HG02970 (cell line): Measurements from ENCODE around the gene PEX14.
"Not testable (repeated sequence)": the region's sequence is repeated elsewhere in the genome, so short reads cannot be mapped to it uniquely, and the experiment has no call there.

Experiments
- ATAC-seq: cut with Tn5 transposase; IDR thresholded peaks from one replicate; pipeline ENCODE4 v1.9.1; 2021; ENCODE audit warnings: mild to moderate bottlenecking, moderate library complexity, moderate number of reproducible peaks; ENCODE audit not compliant: unreplicated experiment, low FRiP score

Gene PEX14

GRCh38 chr1:10450156-10450814 lies 24.5 kb upstream of the PEX14 start:
- ATAC-seq: no peak

DNA sequence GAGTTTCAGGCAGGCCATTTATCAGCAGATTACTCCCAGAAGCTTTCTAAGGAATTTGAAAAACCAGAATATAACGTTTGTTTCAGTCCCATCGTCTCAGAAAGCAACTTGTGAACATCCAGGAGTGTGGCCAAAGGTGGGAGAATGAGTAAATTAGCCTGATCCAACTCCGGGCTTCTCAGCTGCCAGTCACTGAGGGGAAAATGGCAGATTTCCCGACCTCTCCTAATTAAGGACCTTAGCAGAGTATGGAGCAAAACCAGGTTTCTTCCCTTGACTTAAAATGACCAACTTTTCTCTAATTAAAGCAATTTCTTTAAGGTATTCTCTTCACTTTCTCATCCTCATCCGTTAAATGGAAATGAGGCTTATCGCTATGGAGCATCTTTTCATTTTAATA lies 23.9 kb upstream of the PEX14 start:
- no peak for ATAC-seq

- no peak for ATAC-seq
These were observed 23.5 kb upstream of the PEX14 start for GRCh38 chr1:10451287-10451686.

DNA sequence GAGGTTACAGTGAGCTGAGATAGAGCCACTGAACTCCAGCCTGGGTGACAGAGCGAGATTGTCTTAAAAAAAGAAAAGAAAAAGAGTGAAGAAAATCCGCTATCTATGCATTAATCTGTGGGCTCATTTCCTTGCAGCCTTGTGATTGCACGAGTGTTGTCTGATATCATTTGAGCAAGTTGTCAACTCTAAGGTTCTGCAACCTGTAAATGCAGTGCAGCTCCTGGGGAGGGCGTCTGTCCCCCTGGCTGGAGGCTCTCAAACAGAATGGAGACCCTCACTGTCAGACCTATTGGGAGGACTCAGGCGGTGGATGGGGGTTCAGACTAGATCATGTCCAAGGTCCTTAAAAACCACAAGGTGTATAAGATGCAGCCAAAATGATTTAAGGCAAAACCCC lies 18.7 kb upstream of the PEX14 start:
- ATAC-seq: no peak

- ATAC-seq: no peak
These were observed 18.1 kb upstream of the PEX14 start for GRCh38 chr1:10456661-10457060.

DNA sequence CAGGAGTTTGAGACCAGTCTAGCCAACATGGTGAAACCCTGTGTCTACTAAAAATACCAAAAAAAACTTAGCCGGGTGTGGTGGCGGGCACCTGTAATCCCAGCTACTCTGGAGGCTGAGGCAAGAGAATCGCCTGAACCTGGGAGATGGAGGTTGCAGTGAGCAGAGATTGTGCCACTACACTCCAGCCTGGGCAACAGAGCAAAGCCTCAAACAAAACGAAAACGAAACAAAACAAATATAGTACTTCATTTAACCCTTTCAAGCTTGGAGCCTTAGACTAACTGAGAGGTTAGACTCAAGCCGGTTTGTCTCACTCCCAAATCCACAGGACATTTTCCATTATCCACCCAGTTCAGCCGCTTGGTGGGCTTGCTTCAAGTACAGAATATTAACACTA lies 17.3 kb upstream of the PEX14 start:
- ATAC-seq: not testable (repeated sequence)

- no peak for ATAC-seq
These were observed 16.9 kb upstream of the PEX14 start for GRCh38 chr1:10457875-10458274.

- ATAC-seq: no peak
These were observed 15.6 kb upstream of the PEX14 start for GRCh38 chr1:10459184-10459583.

GRCh38 chr1:10467078-10467477 lies 7.7 kb upstream of the PEX14 start:
- no peak for ATAC-seq

GRCh38 chr1:10470043-10470442 lies 4.7 kb upstream of the PEX14 start:
- no peak for ATAC-seq

- ATAC-seq: no peak
These were observed 3.1 kb upstream of the PEX14 start for GRCh38 chr1:10471411-10472219.

DNA sequence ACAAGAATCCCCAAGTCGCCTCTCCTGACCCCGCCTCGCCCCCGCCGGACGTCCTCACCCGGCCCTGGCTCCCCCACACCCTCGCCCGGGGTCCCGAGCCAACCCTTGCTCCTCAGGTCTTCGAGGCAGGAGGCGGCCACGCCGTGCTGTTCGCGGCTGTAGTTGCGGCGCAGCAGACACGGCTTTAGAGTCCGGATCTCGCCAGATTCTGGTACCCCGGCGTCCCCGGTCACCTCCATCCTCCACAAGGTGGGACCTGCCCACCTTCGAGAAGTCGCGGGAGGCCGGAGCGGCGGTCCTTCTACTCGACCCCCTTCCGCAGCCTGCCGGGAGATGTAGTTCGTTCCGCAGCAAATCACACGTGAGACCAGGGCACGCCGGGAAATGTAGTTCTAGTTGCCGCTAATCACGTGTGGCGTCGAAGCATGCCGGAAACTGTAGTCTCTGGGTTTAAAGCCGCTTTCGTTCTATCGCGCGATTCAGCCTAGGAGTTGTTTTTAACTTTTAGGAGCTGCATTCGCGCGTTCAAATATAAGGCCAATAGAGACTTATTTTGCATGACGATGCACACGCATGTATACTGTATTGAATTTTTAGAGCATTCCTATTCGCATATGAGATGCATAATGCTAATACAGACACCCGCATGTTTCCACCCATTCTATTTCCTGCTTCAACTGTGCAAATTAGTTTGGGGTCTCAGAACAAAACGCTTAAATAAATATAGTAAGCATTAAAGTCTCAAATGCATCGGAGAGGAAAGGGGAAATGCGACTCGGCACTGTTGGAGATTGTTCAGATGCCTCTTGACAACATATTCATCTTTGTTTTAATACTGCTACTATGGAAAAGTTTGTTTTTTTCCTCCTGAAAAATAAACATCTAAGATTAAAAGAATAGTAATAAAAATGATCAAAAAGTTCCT lies 2.3 kb upstream of the PEX14 start, which contains the start of gene DFFA:
TSS of gene DFFA (minus strand) at position 310 of the 925 bp plus-strand sequence. CDS start at position 239, 71 bp downstream.
- peak; percentile 79 for ATAC-seq

DNA sequence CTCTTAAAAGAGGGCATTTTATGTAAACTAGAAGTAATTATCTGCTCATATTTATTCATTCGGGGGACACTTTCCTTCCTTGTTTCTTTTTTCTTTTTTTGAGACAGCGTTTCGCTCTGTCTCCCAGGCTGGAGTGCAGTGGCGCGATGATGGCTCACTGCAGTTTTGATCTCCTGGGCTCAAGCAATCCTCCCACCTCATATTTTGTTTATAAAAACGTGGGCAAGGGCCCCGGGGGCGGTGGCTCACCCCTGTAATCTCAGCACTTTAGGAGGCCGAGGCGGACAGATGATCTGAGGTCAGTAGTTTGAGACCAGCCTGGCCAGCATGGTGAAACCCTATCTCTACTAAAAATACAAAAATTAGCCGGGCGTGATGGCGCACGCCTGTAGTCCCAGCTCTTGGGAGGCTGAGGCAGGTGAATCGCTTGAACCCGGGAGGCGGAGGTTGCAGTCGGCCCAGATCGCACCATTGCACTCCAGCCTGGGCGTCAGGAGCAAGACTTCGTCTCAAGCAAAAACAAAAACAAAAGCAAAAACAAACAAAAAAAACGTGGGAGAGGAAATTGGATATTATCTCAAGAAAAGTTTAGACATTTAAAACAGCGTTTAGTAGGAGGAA lies 1.5 kb upstream of the PEX14 start:
- ATAC-seq: no peak

DNA sequence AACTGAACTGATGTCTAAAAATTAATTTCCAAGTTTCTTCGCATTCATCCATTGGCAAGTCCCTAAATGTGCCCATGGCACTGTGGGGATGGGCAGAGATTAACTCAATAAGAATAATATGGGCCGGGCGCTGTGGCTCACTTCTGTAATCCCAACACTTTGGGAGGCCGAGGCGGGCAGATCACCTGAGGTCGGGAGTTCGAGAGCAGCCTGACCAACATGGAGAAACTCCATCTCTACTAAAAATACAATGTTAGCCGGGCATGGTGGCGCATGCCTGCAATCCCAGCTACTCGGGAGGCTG lies 489 bp upstream of the PEX14 start:
- ATAC-seq: not testable (repeated sequence)

- no peak for ATAC-seq
These were observed 760 bp downstream of the PEX14 start for GRCh38 chr1:10475510-10475909.

DNA sequence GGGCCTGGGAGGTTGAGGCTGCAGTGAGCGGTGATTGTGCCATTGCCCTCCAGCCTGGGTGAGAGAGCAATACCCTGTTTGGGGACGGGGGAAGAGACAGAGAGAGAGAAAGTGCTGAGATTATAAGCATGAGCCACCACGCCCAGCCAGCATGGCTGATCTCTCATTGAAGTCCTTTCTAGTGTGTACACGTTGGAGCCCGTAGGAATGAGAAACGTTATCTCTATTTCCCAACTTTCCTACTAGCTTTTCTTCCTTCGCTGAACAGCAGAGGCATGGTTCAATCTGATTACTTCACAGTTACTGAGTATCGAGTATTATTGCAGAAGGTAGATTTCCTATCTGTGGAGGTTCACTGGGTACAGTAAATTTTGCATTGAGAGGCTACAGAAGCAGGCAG lies 4.5 kb downstream of the PEX14 start:
- no peak for ATAC-seq

- ATAC-seq: no peak
These were observed 5.9 kb downstream of the PEX14 start for GRCh38 chr1:10480614-10481013.

DNA sequence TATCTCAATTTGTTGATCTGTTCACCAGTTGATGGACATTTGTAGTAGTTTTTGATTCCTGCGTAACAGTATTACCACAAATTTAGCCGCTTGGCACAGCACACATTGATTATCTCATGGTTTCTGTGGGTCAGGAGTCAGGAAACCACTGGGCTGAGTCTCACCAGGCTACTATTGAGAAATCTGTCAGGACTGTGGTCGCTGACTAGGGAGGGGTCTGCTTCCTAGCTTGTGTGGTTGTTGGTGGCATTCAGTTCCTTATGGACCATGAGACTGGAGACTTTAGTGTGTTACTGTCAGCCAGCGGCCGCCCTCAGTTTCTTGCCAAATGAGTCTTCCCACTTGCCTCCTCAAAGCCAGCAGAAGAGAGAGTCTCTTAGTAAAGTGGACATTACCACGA lies 9.8 kb downstream of the PEX14 start:
- ATAC-seq: no peak

DNA sequence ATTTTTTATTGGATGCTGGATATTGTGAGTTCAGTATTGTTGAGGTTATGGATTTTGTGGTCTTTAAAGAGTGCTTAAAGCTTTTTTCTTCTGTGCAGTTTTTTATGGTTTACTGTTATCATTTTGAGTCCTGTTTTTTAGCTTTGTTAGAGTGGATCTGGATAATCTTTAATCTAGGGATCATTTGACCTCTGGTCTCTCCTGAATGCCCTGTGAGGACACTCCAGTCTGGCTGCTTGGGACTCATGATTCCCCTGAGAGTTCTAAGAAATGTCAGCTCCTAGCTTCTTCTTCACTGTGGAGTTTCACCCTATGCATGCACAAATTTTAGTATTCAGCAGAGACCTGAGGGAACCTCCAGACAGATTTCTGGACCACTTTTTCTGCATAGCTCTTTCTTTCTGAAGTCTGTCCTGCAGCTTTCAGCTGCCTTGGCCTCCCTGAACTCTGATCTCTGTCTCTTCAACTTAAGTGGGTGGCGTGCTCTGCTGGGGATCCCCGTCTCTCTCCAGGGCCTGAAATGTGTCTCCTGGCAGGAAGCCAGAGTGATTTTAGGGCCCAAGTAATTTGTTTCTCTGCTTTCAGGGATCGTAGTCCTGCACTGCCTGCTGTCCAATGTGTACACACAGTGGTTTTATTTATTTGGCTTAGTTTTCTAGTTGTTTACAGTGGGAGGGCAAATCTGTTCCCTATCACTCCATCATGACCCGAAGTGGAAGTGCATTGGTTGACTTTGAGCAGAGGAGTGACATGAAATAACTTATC lies 14.7 kb downstream of the PEX14 start:
- no peak for ATAC-seq
